IMR-90 (cell line): Measurements from ENCODE around the gene TMEM269. TPM values are rescaled to one million over a fixed set of nuclear protein-coding genes. Genes with fewer than 3 reads are reported as not detected.

ENCODE experiments used
- ATAC-seq: fragments of 200-7000 bp; cut with Tn5 transposase; 2 replicates; pipeline ENCODE4 v1.9.1; 2020; ENCODE audit warnings: low read depth, mild to moderate bottlenecking, moderate library complexity
- BruUV-seq: library from RNA; stranded (reverse); fragments of 400-500 nt; replicated peaks from 2 replicates; lab custom pipeline; 2021; lab: Mats Ljungman, UMichigan
- CTCF ChIA-PET: fragments of 300-600 bp; formaldehyde crosslinking; extraction: SDS; loops from one replicate; lab custom pipeline; 2021; ENCODE audit warnings: antibody characterized with exemption; lab: Yijun Ruan, JAX
- POLR2A ChIA-PET: fragments of 300-600 bp; sonication (Branson Sonifier 250); formaldehyde crosslinking; loops from one replicate; lab custom pipeline; 2022; ENCODE audit warnings: antibody characterized with exemption; ENCODE audit not compliant: unreplicated experiment; lab: Charles Lee
- DNase-seq: peaks from one replicate; pipeline ENCODE4 v3.0.0; 2013
- H2AFZ ChIP-seq: replicated peaks from 2 replicates; pipeline ENCODE3; 2013; ENCODE audit warnings: low read length, mild to moderate bottlenecking; ENCODE audit not compliant: poor library complexity
- H2AK5ac ChIP-seq: 2 replicates; pipeline ENCODE4 v1.6.1; 2013; ENCODE audit warnings: low read depth, low read length, inconsistent platforms
- H2AK9ac ChIP-seq: replicated peaks from 2 replicates; pipeline ENCODE3; 2013; ENCODE audit warnings: mild to moderate bottlenecking, low read depth, low read length, moderate library complexity; ENCODE audit not compliant: poor library complexity
- H2BK120ac ChIP-seq: 2 replicates; pipeline ENCODE4 v1.6.1; 2013; ENCODE audit warnings: low read depth, low read length, inconsistent platforms
- H2BK15ac ChIP-seq: 3 replicates; pipeline ENCODE4 v1.6.1; 2013; ENCODE audit warnings: low read depth, low read length, inconsistent platforms
- H2BK20ac ChIP-seq: 2 replicates; pipeline ENCODE4 v1.6.1; 2013; ENCODE audit warnings: low read depth, mild to moderate bottlenecking, inconsistent platforms, low read length, moderate library complexity
- H2BK5ac ChIP-seq: 2 replicates; pipeline ENCODE4 v1.6.1; 2013; ENCODE audit warnings: mild to moderate bottlenecking, low read depth, low read length, inconsistent platforms; ENCODE audit not compliant: poor library complexity, severe bottlenecking
- H3K14ac ChIP-seq: replicated peaks from 2 replicates; pipeline ENCODE4 v1.6.1; 2013; ENCODE audit warnings: low read depth, low read length, inconsistent platforms
- H3K18ac ChIP-seq: 2 replicates; pipeline ENCODE4 v1.6.1; 2013; ENCODE audit warnings: low read depth, low read length, control low read depth
- H3K23ac ChIP-seq: 2 replicates; pipeline ENCODE4 v1.6.1; 2013; ENCODE audit warnings: low read depth, low read length, inconsistent platforms
- H3K27ac ChIP-seq: 2 replicates; pipeline ENCODE4 v1.5.1; 2013; ENCODE audit warnings: mild to moderate bottlenecking, control low read depth, low read length; ENCODE audit not compliant: insufficient read depth
- H3K27me3 ChIP-seq: 2 replicates; pipeline ENCODE4 v1.6.1; 2013; ENCODE audit warnings: low read length; ENCODE audit not compliant: control insufficient read depth, insufficient read depth
- H3K36me3 ChIP-seq: 2 replicates; pipeline ENCODE4 v1.6.1; 2013; ENCODE audit warnings: low read length, mixed read lengths; ENCODE audit not compliant: control insufficient read depth, insufficient read depth
- H3K4ac ChIP-seq: 2 replicates; pipeline ENCODE4 v1.6.1; 2013; ENCODE audit warnings: low read depth, low read length, inconsistent platforms
- H3K4me1 ChIP-seq: 2 replicates; pipeline ENCODE4 v1.6.1; 2013; ENCODE audit warnings: low read length, mixed read lengths; ENCODE audit not compliant: control insufficient read depth, insufficient read depth
- H3K4me2 ChIP-seq: 2 replicates; pipeline ENCODE4 v1.6.1; 2013; ENCODE audit warnings: low read depth, mild to moderate bottlenecking, control low read depth, low read length, moderate library complexity
- H3K4me3 ChIP-seq: 2 replicates; pipeline ENCODE4 v1.5.1; 2013; ENCODE audit warnings: low read depth, mild to moderate bottlenecking, control low read depth, low read length, moderate library complexity; ENCODE audit not compliant: insufficient read depth
- H3K56ac ChIP-seq: 2 replicates; pipeline ENCODE4 v1.6.1; 2013; ENCODE audit warnings: low read length, inconsistent platforms; ENCODE audit not compliant: insufficient read depth; ENCODE audit errors: extremely low read depth
- H3K79me1 ChIP-seq, 2 experiments: 2 replicates each; pipeline ENCODE4 v1.6.1; 2013; ENCODE audit warnings: low read length in 2 of 2, inconsistent platforms in 1 of 2, low read depth in 1 of 2
- H3K9ac ChIP-seq: 2 replicates; pipeline ENCODE4 v1.6.1; 2013; ENCODE audit warnings: low read depth, low read length, control low read depth
- H3K9me1 ChIP-seq: 2 replicates; pipeline ENCODE4 v1.6.1; 2013; ENCODE audit warnings: low read length, inconsistent platforms; ENCODE audit not compliant: insufficient read depth
- H3K9me3 ChIP-seq: 2 replicates; pipeline ENCODE4 v1.6.1; 2013; ENCODE audit warnings: low read length; ENCODE audit not compliant: control insufficient read depth, insufficient read depth
- H4K20me1 ChIP-seq: 2 replicates; pipeline ENCODE4 v1.6.1; 2013; ENCODE audit warnings: low read length, inconsistent platforms; ENCODE audit not compliant: insufficient read depth
- H4K5ac ChIP-seq: 2 replicates; pipeline ENCODE4 v1.6.1; 2013; ENCODE audit warnings: mild to moderate bottlenecking, low read depth, low read length, control low read depth
- H4K8ac ChIP-seq, 2 experiments: 2 replicates each; pipeline ENCODE4 v1.6.1; 2013; ENCODE audit warnings: low read depth in 2 of 2, low read length in 2 of 2, control low read depth in 1 of 2, inconsistent platforms in 1 of 2
- H4K91ac ChIP-seq: 2 replicates; pipeline ENCODE4 v1.6.1; 2013; ENCODE audit warnings: low read depth, low read length, inconsistent platforms; ENCODE audit not compliant: insufficient read depth
- CHD1 ChIP-seq: IDR thresholded peaks from 2 replicates; pipeline ENCODE4 v1.6.1; 2012; ENCODE audit warnings: low read depth, low read length, improper control_type of control experiment
- ELK1 ChIP-seq: fragments of 150-350 bp; IDR thresholded peaks from 2 replicates; pipeline ENCODE4 v1.6.1; 2016; ENCODE audit warnings: low read depth, mild to moderate bottlenecking, low read length, moderate library complexity, borderline replicate concordance
- FOS ChIP-seq: fragments of 150-350 bp; IDR thresholded peaks from 2 replicates; pipeline ENCODE4 v1.6.1; 2016; ENCODE audit warnings: low read depth, low read length
- MAFK ChIP-seq: IDR thresholded peaks from 2 replicates; pipeline ENCODE4 v1.6.1; 2012; ENCODE audit warnings: low read depth, low read length, improper control_type of control experiment
- MAZ ChIP-seq: IDR thresholded peaks from 2 replicates; pipeline ENCODE4 v1.6.1; 2012; ENCODE audit warnings: low read depth, mild to moderate bottlenecking, low read length, improper control_type of control experiment, moderate library complexity, borderline replicate concordance
- NFE2L2 ChIP-seq: fragments of 150-350 bp; IDR thresholded peaks from 2 replicates; pipeline ENCODE4 v1.6.1; 2016; ENCODE audit warnings: low read depth, mild to moderate bottlenecking, low read length
- RAD21 ChIP-seq: IDR thresholded peaks from 2 replicates; pipeline ENCODE4 v1.6.1; 2012; ENCODE audit warnings: low read length, improper control_type of control experiment
- RCOR1 ChIP-seq: IDR thresholded peaks from 2 replicates; pipeline ENCODE4 v1.6.1; 2012; ENCODE audit warnings: mild to moderate bottlenecking, low read length, improper control_type of control experiment; ENCODE audit not compliant: insufficient replicate concordance
- WGBS, 2 experiments: methylation state at CpG; one replicate each; pipeline versions ENCODE4 v1.1.5 to v1.1.7; 2013; ENCODE audit warnings: missing lambda C conversion rate in 2 of 2; ENCODE audit not compliant: insufficient read length in 1 of 2; ENCODE audit errors: extremely low coverage in 2 of 2; 5-methylcytosine and 5-hydroxymethylcytosine counted together
- dilution Hi-C: fragments of 300-500 bp; cut with HindIII; formaldehyde crosslinking; loops from one replicate; pipeline ENCODE4 v1.14.3; 2018; ENCODE audit warnings: low sequenced_read_pairs; ENCODE audit not compliant: unreplicated experiment
- in situ Hi-C: fragments of 300-500 bp; cut with MboI; formaldehyde crosslinking; loops from 3 replicates; pipeline ENCODE4 v1.14.3; 2019; ENCODE audit warnings: low sequenced_read_pairs, inconsistent platforms, mixed read lengths
- intact Hi-C: fragments of 100-400 bp; cut with micrococcal nuclease; formaldehyde crosslinking; loops from 2 replicates; pipeline ENCODE4 v1.10.0; 2022
- polyA plus RNA-seq, 3 experiments: library from polyadenylated mRNA; depleted of rRNA; stranded (reverse); fragments of >200 nt; gene quantifications; 2 replicates each; pipeline ENCODE4 v1.2.3, GENCODE V29; 2012; ENCODE audit warnings: low replicate concordance in 1 of 3
- total RNA-seq: library from RNA; depleted of rRNA; stranded (reverse); fragments of >200 nt; gene quantifications from 2 replicates; pipeline ENCODE4 v1.2.3, GENCODE V29; 2012

Gene TMEM269
- total and polyA plus RNA-seq, 2 of the 4 experiments (the other 2 are of a cell fraction) = not detected

- TF ChIP-seq RAD21 (no peak), NFE2L2 (no peak)
Observed at GRCh38 chr1:42735056-42735455, 49.7 kb upstream of the TMEM269 start (continued).

- in situ Hi-C loops = no loop called here
- ChIA-PET CTCF (no interaction called here), POLR2A (no interaction called here)
- Histone ChIP-seq H3K18ac (no peak overlapping the region), H3K79me1 (no peaks in the 10 kb centered on the region), H4K5ac (no peak overlapping the region), H4K8ac (no peak overlapping the region), H3K4me2 (no peak overlapping the region), H3K36me3 (no peaks in the 10 kb centered on the region), H3K27ac (no peak overlapping the region), H3K9me3 (no peaks in the 10 kb centered on the region), H2BK15ac (no peak overlapping the region), H2BK5ac (no peak overlapping the region), H2AK5ac (no peak overlapping the region), H4K91ac (no peak overlapping the region), H3K56ac (no peak overlapping the region), H2AFZ (no peak overlapping the region), H2BK20ac (no peak overlapping the region), H3K14ac (no peak overlapping the region), H3K9ac (no peak overlapping the region), H2AK9ac (no peak overlapping the region), H2BK120ac (no peak overlapping the region), H3K4me3 (no peak overlapping the region), H3K9me1 (no peaks in the 10 kb centered on the region), H3K4me1 (no peaks in the 10 kb centered on the region), H3K23ac (no peak overlapping the region), H3K4ac (no peak overlapping the region), H4K20me1 (no peaks in the 10 kb centered on the region), H3K27me3 (no peaks in the 10 kb centered on the region; the same call in 1 of the 2 replicates)
- BruUV-seq = no TSS peak
- WGBS, 2 experiments = 68% methylated on average over 4 of the region's 14 CpGs; no CpG with 5 or more reads in 1 of the 2 experiments
- DNase-seq (no peak), ATAC-seq (no peak)
- TF ChIP-seq FOS (no peak), CHD1 (no peak), MAFK (no peak), ELK1 (no peak), MAZ (no peak), RCOR1 (no peak)
- intact Hi-C loops = no loop called here
- dilution Hi-C loops = no loop called here
Observed at GRCh38 chr1:42735477-42736105, 49.2 kb upstream of the TMEM269 start.
